Measurements from ENCODE around the gene STK32B. TPM values are rescaled to one million over a fixed set of nuclear protein-coding genes. Genes with fewer than 3 reads are reported as not detected.

The STK32B gene
- total and polyA plus RNA-seq, 8 donors = 0.61 to 5.5 (median 3.1) TPM

- peaks cover 0 to 4% (median 0%) of the 10 kb centered on the region in 4 donors for H3K36me3 ChIP-seq
- no peak for DNase-seq
- no peak overlapping the region for H3K4me3 ChIP-seq
- H3K4me1 ChIP-seq = no peaks in the 10 kb centered on the region
- no peaks in the 10 kb centered on the region for H3K9me3 ChIP-seq
- intact Hi-C loops (cut with DNase I; ENCODE audit: low total_unique reads) = no loop called here
- no peaks in the 10 kb centered on the region for H3K27me3 ChIP-seq
- H3K27ac ChIP-seq = no peak overlapping the region
- WGBS, 5 donors = 71 to 85% (median 76%) methylated on average over 3 of the region's 3 CpGs
- TF ChIP-seq POLR2A (IDR thresholded peaks at IDR 0.05) = no peak
- TF ChIP-seq EP300 (IDR thresholded peaks at IDR 0.05) = no peak
- no peak for TF ChIP-seq POLR2AphosphoS5 (IDR thresholded peaks at IDR 0.05)
- no peak for TF ChIP-seq CTCF (IDR thresholded peaks at IDR 0.05)
Observed at GRCh38 chr4:5459236-5459635, 408.0 kb downstream of the STK32B start.

DNA sequence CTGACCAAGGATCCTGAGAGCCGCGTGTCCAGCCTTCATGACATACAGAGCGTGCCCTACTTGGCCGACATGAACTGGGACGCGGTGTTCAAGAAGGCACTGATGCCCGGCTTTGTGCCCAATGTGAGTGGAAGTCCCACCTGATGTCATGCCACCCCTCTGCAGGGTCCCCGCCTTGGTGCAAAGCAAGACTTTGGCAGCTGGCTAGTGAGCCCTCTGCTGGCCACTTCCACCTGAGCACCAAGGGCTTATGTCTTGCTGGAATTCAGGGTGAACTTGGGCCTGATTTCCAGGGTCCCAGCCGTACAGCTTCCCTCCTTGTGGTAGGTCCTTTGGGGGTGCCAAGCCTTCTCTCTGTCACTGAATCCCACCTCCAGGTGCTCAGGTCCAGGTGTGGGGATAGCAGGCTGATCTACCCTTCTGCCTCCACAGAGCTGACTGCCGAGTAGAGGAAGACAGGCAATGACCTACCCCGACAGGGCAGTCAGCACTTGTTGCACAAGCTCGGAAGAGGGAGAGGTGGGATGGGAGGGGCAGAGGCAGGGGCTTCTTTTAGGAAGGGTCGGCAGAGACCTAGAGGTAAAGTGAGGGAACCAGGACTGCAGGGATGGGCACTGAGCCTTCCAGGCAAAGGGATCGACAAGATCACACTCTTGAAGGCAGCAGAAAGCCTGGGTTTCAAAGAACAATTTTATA is 409.0 kb downstream of the STK32B start:
- 76 to 89% (median 83%) methylated on average over 7 to 14 of the region's 14 CpGs for WGBS, 5 donors
- H3K27me3 ChIP-seq = no peaks in the 10 kb centered on the region
- peaks cover 0 to 4% (median 0%) of the 10 kb centered on the region in 4 donors for H3K36me3 ChIP-seq
- intact Hi-C loops (cut with DNase I; ENCODE audit: low total_unique reads) = no loop called here
- no peaks in the 10 kb centered on the region for H3K4me1 ChIP-seq
- no peak overlapping the region for H3K27ac ChIP-seq
- no peaks in the 10 kb centered on the region for H3K9me3 ChIP-seq
- TF ChIP-seq POLR2AphosphoS5 (IDR thresholded peaks at IDR 0.05) = no peak
- TF ChIP-seq CTCF (IDR thresholded peaks at IDR 0.05) = peak in 4 of 7 experiments; percentile 10 to 17 (median 12)
- TF ChIP-seq EP300 (IDR thresholded peaks at IDR 0.05) = no peak
- H3K4me3 ChIP-seq = no peak overlapping the region
- DNase-seq = peak in 1 of 2 donors; percentile 43

DNA sequence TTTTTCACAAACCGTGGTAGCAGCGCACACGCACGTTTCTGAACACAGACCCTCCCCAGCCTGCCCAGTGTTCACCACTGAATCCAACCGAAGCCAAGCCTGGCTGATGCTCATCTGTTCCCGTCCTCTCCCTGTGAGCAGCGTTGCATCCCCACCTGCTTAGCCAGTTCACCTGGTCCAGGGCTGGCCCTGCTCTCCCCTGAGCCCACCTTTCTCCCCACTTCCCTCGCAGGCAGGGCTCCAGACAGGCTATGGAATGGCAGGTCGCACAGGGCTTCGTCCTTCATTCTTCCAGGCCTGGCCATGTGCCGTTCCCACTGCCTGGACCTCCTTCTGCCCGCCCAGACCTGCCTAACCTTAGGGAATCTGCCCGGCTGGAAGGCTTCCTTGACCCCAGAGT is 410.2 kb downstream of the STK32B start:
- intact Hi-C loops (cut with DNase I; ENCODE audit: low total_unique reads) = no loop called here
- H3K27ac ChIP-seq = no peak overlapping the region
- H3K4me3 ChIP-seq = no peak overlapping the region
- peaks cover 0 to 4% (median 0%) of the 10 kb centered on the region in 4 donors for H3K36me3 ChIP-seq
- DNase-seq = no peak
- TF ChIP-seq POLR2AphosphoS5 (IDR thresholded peaks at IDR 0.05) = no peak
- no peak for TF ChIP-seq POLR2A (IDR thresholded peaks at IDR 0.05)
- no peak for TF ChIP-seq EP300 (IDR thresholded peaks at IDR 0.05)
- TF ChIP-seq CTCF (IDR thresholded peaks at IDR 0.05) = no peak
- H3K9me3 ChIP-seq = no peaks in the 10 kb centered on the region
- WGBS, 5 donors = 86 to 94% (median 90%) methylated on average over 13 of the region's 13 CpGs
- no peaks in the 10 kb centered on the region for H3K27me3 ChIP-seq
- no peaks in the 10 kb centered on the region for H3K4me1 ChIP-seq

DNA sequence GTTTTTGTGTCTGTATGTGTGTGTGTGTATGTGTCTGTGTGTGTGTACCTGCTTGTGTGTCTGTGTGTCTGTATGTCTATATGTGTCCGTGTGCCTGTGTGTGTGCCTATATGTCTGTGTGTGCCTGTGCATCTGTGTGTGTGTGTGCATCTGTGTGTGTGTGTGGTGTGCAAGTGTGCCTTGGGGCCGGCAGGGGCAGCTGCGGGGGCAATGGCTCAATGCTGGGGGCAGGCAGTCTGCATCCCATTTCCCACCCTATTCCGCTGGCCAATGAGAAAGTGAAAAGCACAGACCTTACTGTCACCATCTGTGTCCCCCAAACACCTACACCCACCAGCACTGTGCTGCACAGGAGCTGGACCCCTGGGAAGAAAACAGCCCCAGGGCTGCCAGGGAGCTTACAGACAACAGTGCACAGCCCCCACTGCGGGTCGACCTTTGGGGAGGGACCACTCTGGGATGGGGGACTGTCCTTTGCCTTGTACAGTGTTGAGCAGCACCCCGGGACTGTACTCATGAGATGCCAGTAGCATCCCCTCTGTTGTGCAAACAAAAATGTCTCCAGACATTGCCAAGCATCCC is 411.1 kb downstream of the STK32B start:
- WGBS, 5 donors = 80 to 95% (median 86%) methylated on average over 6 to 7 of the region's 7 CpGs
- no peaks in the 10 kb centered on the region for H3K4me1 ChIP-seq

More for the DNA sequence above, 411.1 kb downstream of the STK32B start:
- intact Hi-C loops (cut with DNase I; ENCODE audit: low total_unique reads) = no loop called here
- H3K27ac ChIP-seq = no peak overlapping the region
- TF ChIP-seq POLR2A (IDR thresholded peaks at IDR 0.05) (no peak), EP300 (IDR thresholded peaks at IDR 0.05) (no peak), CTCF (IDR thresholded peaks at IDR 0.05) (no peak), POLR2AphosphoS5 (IDR thresholded peaks at IDR 0.05) (no peak)
- no peak for DNase-seq
- peaks cover 0 to 8% (median 2%) of the 10 kb centered on the region in 4 donors for H3K36me3 ChIP-seq
- no peaks in the 10 kb centered on the region for H3K27me3 ChIP-seq
- no peaks in the 10 kb centered on the region for H3K9me3 ChIP-seq
- H3K4me3 ChIP-seq = no peak overlapping the region

All from stomach (tissue), 9 donors.